Measurements from ENCODE around the gene WDR35.

The WDR35 gene

GRCh38 chr2:19872302-19872701, 117.6 kb downstream of the WDR35 start:
- DNase-seq (ENCODE audit: low read depth in 2 of 2, low spot score in 1 of 2), result no peak

- DNase-seq (ENCODE audit: low read depth in 2 of 2, low spot score in 1 of 2), result no peak
Measured at GRCh38 chr2:19871836-19872235, 118.1 kb downstream of the WDR35 start.

GRCh38 chr2:19870792-19871191, 119.1 kb downstream of the WDR35 start:
- no peak for DNase-seq (ENCODE audit: low read depth in 2 of 2, low spot score in 1 of 2)

- peak; percentile 30 to 45 for DNase-seq (ENCODE audit: low read depth in 2 of 2, low spot score in 1 of 2)
Measured at GRCh38 chr2:19868701-19869580, 121.0 kb downstream of the WDR35 start.

GRCh38 chr2:19868224-19868623, 121.7 kb downstream of the WDR35 start:
- DNase-seq (ENCODE audit: low read depth in 2 of 2, low spot score in 1 of 2), result no peak

- DNase-seq (ENCODE audit: low read depth in 2 of 2, low spot score in 1 of 2), result no peak
Measured at GRCh38 chr2:19866771-19867170, 123.1 kb downstream of the WDR35 start.

GRCh38 chr2:19865151-19865550, 124.8 kb downstream of the WDR35 start:
- no peak for DNase-seq (ENCODE audit: low read depth in 2 of 2, low spot score in 1 of 2)

GRCh38 chr2:19864381-19864780, 125.5 kb downstream of the WDR35 start:
- DNase-seq (ENCODE audit: low read depth in 2 of 2, low spot score in 1 of 2), result no peak

GRCh38 chr2:19863303-19864041, 126.4 kb downstream of the WDR35 start:
- peak; percentile 24 to 45 for DNase-seq (ENCODE audit: low read depth in 2 of 2, low spot score in 1 of 2)

- no peak for DNase-seq (ENCODE audit: low read depth in 2 of 2, low spot score in 1 of 2)
Measured at GRCh38 chr2:19861813-19862212, 128.1 kb downstream of the WDR35 start.

Measured in stimulated activated CD8-positive, alpha-beta memory T cell treated with anti-CD3 and anti-CD28 coated beads, Interleukin-4, amount 100 ng/mL, for 1 hour (primary cell).